Measurements from ENCODE around the gene DUSP14. TPM values are rescaled to one million over a fixed set of nuclear protein-coding genes. Genes with fewer than 3 reads are reported as not detected.

Gene DUSP14
- total and polyA plus RNA-seq, 2 experiments from 2014 or later, result 36.7 to 38.7 TPM

GRCh38 chr17:37479025-37479424, 10.7 kb upstream of the DUSP14 start:
- H2AFZ ChIP-seq, result no peak overlapping the region
- no peaks in the 10 kb centered on the region for H3K9me2 ChIP-seq (ENCODE audit: insufficient read depth)
- Mint-ChIP-seq H3K27ac (peak overlapping the region; percentile 1; the same call in 1 of the 2 replicates), H3K36me3 (ENCODE audit: low read depth) (peaks cover 38% of the 10 kb centered on the region), H3K4me3 (no peak overlapping the region), H3K9me3 (no peaks in the 10 kb centered on the region), H3K4me1 (peaks cover 31% of the 10 kb centered on the region), H3K27me3 (ENCODE audit: insufficient read depth, low read depth, poor library complexity) (peaks cover 3% of the 10 kb centered on the region)
- H3K27ac ChIP-seq (ENCODE audit: low read depth), result peak overlapping the region; percentile 35; the same call in 1 of the 2 replicates
- no peaks in the 10 kb centered on the region; the same call in 1 of the 2 replicates for H4K20me1 ChIP-seq (replicated peaks; ENCODE audit: insufficient read depth)
- DNase-seq (ENCODE audit: low spot score), result no peak
- no peaks in the 10 kb centered on the region for H3F3A ChIP-seq (replicated peaks; ENCODE audit: low read depth)
- TF ChIP-seq ZNF462 (CRISPR knock-in tag; IDR thresholded peaks at IDR 0.05) (no peak), JUNB (IDR thresholded peaks at IDR 0.05; ENCODE audit: unreplicated experiment) (no peak), ZNF114 (CRISPR knock-in tag; IDR thresholded peaks at IDR 0.05) (no peak), EZH2 (IDR thresholded peaks at IDR 0.05; ENCODE audit: low read depth, unreplicated experiment) (no peak), POLR2AphosphoS5 (IDR thresholded peaks at IDR 0.05; ENCODE audit: low read depth) (no peak), CREB1 (CRISPR knock-in tag; IDR thresholded peaks at IDR 0.05; ENCODE audit: low read depth) (no peak), ZNF331 (CRISPR knock-in tag; IDR thresholded peaks at IDR 0.05; ENCODE audit: low read depth) (no peak), STAT1 (IDR thresholded peaks at IDR 0.05; ENCODE audit: unreplicated experiment) (no peak), CTCF (conservative IDR thresholded peaks at IDR 0.05; ENCODE audit: low read depth in 2 of 2) (no peak), ETS1 (IDR thresholded peaks at IDR 0.05) (no peak), EZH2phosphoT487 (IDR thresholded peaks at IDR 0.05; ENCODE audit: unreplicated experiment) (no peak), NANOG (IDR thresholded peaks at IDR 0.05; ENCODE audit: borderline replicate concordance) (no peak), REST (IDR thresholded peaks at IDR 0.05; ENCODE audit: unreplicated experiment) (no peak)
- peaks cover 19% of the 10 kb centered on the region for H3K4me1 ChIP-seq (ENCODE audit: insufficient read depth)
- H3K4me3 ChIP-seq, result no peak overlapping the region
- H3K79me2 ChIP-seq (replicated peaks; ENCODE audit: insufficient read depth), result no peaks in the 10 kb centered on the region
- H3K36me3 ChIP-seq (ENCODE audit: insufficient read depth), result peaks cover 21% of the 10 kb centered on the region
- no peaks in the 10 kb centered on the region for H3K27me3 ChIP-seq (ENCODE audit: insufficient read depth)
- H3K4me2 ChIP-seq, result no peak overlapping the region
- ATAC-seq, result no peak

Data from GM23338 (cell line).